ENCODE data around the gene CFAP107.
"Not testable (repeated sequence)": the region's sequence is repeated elsewhere in the genome, so short reads cannot be mapped to it uniquely, and the experiment has no call there.

CFAP107 gene

GRCh38 chr1:12745992-12746323 lies at the start of gene CFAP107:
CFAP107 (plus strand) TSS chr1:12746200; CDS start chr1:12746431, 231 bp downstream.
- DNase-seq: no peak

DNA sequence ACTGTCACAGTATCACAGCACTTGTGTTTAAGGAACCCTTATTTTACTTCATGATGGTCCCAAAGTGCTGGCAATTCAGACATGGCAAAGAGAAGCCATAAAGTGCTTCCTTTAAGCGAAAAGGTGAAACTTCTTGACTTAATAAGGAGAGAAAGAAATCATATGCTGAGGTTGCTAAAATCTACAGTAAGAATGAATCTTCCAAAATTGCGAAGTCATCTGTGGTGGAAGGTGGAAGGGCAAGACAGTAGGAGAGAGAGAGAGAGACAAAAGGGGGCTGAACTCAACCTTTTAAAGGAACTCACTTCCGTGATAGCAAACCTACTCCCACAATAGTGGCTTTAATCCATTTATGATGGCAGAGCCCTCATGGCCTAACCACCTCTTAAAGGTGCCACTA lies 49.3 kb upstream of the CFAP107 start:
- DNase-seq: no peak

DNA sequence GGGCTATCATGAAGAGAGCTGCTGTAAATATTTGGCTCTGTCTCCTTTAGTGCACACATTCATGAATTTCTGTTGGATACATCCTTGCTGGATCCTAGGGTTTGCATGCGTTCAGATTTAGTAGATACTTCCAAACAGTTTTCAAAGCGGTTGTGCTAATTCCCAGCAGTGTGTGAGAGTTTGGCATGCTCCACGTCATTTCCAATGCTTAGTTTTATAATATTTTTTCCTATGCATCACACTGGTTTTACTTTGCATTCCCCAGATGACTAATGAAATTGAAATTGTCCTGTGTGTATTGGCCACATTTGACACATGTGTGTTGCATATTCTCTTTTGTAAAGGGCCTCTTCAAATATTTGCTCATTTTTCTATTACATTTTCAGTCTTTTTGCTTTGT lies 48.6 kb upstream of the CFAP107 start:
- DNase-seq: no peak

GRCh38 chr1:12703821-12704451 lies 42.1 kb upstream of the CFAP107 start:
- DNase-seq: no peak

- no peak for DNase-seq
Observed at GRCh38 chr1:12706061-12706460, 39.9 kb upstream of the CFAP107 start.

GRCh38 chr1:12708396-12709090 lies 37.5 kb upstream of the CFAP107 start:
- no peak for DNase-seq

DNA sequence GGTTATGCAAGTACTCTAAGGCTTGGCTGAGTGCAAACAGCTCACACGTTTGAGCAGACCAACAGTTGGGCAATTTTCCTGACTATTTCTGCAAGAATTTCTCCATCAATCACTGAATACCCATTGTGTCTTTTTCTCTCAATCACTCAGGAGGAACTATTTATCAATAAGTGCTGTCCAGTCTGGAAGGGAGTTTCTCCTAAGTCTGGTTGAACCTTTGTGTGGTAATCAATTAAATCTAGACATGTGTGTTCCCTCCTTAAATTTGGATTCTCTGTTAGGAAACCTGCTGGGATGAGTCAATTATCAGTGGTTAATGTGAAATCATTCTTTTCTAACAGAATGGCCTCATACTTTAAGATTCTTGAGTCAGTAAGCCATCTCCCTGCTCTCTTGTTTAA lies 36.9 kb upstream of the CFAP107 start:
- DNase-seq: no peak

GRCh38 chr1:12709696-12710095 lies 36.3 kb upstream of the CFAP107 start:
- DNase-seq: no peak

GRCh38 chr1:12711536-12711935 lies 34.5 kb upstream of the CFAP107 start:
- no peak for DNase-seq

GRCh38 chr1:12712076-12712475 lies 33.9 kb upstream of the CFAP107 start:
- DNase-seq: no peak

GRCh38 chr1:12712929-12713328 lies 33.1 kb upstream of the CFAP107 start:
- no peak for DNase-seq

- DNase-seq: not testable (repeated sequence)
Observed at GRCh38 chr1:12713651-12714050, 32.3 kb upstream of the CFAP107 start.

- no peak for DNase-seq
Observed at GRCh38 chr1:12714710-12715475, 31.1 kb upstream of the CFAP107 start.

DNA sequence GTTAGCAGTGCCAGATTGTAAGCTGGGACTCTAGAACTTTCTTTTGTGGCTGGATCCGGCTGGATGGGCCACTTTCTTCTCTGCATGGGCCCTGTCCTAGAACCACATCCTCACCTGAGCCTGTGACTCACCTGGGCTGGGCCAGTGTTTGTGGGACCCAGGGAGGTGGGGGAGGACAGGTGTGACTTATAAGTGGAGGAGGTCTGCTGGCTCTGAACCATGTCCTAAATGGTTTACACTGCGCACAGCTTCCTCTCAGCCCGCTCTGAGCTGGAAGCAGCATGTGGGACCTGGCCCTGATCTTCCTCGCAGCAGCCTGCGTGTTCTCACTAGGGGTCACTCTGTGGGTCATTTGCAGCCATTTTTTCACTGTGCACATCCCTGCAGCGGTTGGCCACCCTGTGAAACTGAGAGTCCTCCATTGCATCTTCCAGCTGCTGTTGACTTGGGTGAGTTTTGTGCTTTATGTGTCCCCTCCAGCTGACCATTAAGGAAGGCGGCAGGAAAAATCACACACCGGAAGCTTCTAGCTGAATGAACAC lies 30.0 kb upstream of the CFAP107 start, which contains the start of gene AADACL3:
AADACL3 (plus strand) TSS at position 215 of the 542 bp plus-strand sequence; CDS start at position 282, 67 bp downstream.
- DNase-seq: no peak

DNA sequence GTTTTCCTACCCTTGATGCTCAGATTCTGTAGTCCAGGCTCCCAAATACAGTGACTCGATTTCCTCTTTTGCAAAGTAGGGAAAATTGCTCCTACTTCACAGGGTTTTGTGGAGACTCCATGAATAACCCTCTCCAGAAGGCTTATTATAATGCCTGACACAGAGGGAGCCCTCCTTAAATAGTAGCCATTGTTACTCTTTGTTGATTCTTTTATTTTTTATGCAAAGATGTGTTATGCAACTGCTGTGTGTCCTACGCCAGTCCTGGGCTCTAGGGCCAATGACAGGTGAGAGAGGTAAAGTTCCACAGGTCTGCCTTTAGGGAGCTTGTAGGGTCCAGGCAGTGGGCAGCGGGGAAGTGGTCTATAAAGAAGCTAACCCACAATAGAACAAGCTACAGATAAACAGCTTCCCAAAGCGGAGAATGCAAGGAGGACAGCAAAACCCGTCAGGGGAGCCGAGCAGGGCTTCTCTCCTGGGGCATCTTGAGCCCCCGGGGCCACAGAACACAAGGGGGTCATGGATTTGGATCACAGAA lies 28.6 kb upstream of the CFAP107 start:
- no peak for DNase-seq

- no peak for DNase-seq
Observed at GRCh38 chr1:12722626-12723025, 23.4 kb upstream of the CFAP107 start.

DNA sequence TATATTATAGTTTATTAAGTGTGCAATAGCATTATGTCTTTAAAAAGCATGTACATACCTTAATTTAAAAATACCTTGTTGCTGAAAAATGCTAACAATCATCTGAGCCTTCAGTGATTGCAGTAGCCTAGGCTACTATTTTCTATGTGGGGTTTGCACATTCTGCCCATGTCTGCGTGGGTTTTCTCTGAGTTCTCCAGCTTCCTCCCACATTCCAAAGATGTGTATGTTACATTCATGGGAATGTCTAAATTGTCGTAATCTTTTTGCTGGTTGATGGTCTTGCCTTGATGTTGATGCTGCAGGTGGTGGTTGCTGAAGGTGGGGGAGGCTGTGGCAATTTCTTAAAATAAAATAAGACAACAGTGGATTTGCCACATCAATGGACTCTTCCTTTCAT lies 17.6 kb upstream of the CFAP107 start:
- DNase-seq: no peak

DNA sequence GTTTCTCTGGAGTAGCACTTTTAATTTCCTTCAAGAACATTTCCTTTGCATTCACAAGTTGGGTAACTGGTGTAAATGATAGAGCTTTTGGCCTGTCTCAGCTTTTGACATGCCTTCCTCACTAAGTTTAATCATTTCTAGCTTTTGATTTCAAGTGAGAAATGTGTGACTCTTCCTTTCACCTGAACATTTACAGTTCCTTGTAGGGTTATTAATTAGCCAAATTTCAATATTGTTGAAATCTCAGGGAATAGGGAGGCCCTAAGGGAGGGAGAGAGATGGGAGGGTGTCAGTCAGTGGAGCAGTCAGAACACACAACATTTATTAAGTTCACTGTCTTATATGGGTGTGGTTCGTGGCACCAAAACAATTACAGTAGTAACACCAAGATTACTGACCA lies 15.8 kb upstream of the CFAP107 start:
- DNase-seq: no peak

- DNase-seq: not testable (repeated sequence)
Observed at GRCh38 chr1:12731084-12731483, 14.9 kb upstream of the CFAP107 start.

GRCh38 chr1:12734651-12735050 lies 11.3 kb upstream of the CFAP107 start:
- no peak for DNase-seq

GRCh38 chr1:12738934-12739333 lies 7.1 kb upstream of the CFAP107 start:
- DNase-seq: no peak

DNA sequence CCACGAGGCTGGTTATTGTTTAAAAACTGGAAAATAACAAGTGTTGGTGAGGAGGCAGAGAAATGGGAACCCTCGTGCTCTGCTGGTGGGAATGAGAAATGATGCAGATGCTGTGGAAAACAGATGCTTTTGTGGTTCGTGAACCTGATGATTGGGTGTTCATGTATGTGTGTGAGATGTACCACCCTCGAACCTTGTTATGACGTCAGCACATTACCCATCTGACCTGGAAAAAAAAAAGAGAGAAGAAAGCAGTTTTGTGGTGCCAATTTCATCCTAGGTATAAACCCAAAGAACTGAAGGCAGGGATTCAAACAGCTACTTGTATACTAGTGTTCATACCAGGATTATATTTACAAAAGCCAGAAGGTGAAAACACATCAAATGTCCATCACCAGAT lies 6.4 kb upstream of the CFAP107 start:
- no peak for DNase-seq

GRCh38 chr1:12741946-12742345 lies 4.1 kb upstream of the CFAP107 start:
- no peak for DNase-seq

All from activated T-cell treated with anti-CD3 and anti-CD28 coated beads for 4 hours (primary cell).